DOHH2 (cell line): ENCODE measurements around the gene CFAP100.

Experiments
- EZH2phosphoT487 ChIP-seq: fragments of 200-600 bp; sonication (generic); IDR thresholded peaks from 2 replicates; pipeline ENCODE4 v1.6.1; 2017; ENCODE audit warnings: borderline replicate concordance, mild to moderate bottlenecking, antibody characterized with exemption, low read length, moderate library complexity, mixed read lengths
- TF ChIP-seq, protein P1 (sequence below): fragments of 200-600 bp; sonication (generic); IDR thresholded peaks from one replicate; pipeline ENCODE4 v1.5.1; 2014; ENCODE audit warnings: antibody characterized with exemption, mild to moderate bottlenecking, low read depth, low read length; ENCODE audit not compliant: poor library complexity, severe bottlenecking

DNA sequence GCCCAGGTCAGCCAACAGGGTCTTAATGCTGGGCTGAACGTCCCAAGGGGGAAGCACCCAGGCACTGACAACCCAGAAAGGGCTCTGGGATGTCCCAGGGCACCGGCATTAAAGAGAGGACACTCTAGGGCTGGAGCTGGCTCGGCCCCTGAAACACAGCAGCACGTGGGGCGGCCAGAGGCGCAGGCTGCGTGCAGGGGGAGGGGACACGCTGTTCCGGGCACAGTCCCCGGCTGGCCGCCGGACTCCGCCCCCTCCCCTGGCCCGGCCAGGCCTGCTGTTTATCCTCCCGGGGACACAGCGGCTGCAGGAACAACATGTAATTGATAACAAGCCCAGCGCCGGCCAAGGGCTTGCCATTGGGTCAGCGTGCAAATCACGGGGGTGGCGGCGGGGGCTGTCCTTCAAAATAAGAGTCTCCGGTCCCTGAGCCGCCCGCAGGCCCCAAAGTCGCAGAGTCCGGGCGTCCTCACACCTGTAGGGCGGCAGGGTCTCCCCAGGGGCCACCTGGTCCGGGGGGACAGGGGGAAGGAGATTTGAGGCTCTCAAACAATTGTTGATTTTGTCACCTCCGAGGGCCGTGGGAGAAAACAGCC lies 38.8 kb upstream of the CFAP100 start:
- TF ChIP-seq, protein P1, sequence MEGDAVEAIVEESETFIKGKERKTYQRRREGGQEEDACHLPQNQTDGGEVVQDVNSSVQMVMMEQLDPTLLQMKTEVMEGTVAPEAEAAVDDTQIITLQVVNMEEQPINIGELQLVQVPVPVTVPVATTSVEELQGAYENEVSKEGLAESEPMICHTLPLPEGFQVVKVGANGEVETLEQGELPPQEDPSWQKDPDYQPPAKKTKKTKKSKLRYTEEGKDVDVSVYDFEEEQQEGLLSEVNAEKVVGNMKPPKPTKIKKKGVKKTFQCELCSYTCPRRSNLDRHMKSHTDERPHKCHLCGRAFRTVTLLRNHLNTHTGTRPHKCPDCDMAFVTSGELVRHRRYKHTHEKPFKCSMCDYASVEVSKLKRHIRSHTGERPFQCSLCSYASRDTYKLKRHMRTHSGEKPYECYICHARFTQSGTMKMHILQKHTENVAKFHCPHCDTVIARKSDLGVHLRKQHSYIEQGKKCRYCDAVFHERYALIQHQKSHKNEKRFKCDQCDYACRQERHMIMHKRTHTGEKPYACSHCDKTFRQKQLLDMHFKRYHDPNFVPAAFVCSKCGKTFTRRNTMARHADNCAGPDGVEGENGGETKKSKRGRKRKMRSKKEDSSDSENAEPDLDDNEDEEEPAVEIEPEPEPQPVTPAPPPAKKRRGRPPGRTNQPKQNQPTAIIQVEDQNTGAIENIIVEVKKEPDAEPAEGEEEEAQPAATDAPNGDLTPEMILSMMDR, result no peak
- TF ChIP-seq EZH2phosphoT487, result no peak
